Measurements from ENCODE around the gene GRXCR1. TPM values are rescaled to one million over a fixed set of nuclear protein-coding genes. Genes with fewer than 3 reads are reported as not detected.

The GRXCR1 gene
- total and polyA plus RNA-seq, 2 donors (not counting 1 experiment from before 2014, with no cell fraction given): not detected

- Mint-ChIP-seq H3K27ac (no peak overlapping the region), H3K27me3 (peaks cover 11% of the 10 kb centered on the region), H3K9me3 (ENCODE audit: insufficient read depth) (no peaks in the 10 kb centered on the region), H3K4me1 (no peaks in the 10 kb centered on the region), H3K4me3 (no peak overlapping the region)
- Histone ChIP-seq H3K79me2 (ENCODE audit: control insufficient read depth, insufficient read depth, low read length) (no peaks in the 10 kb centered on the region), H3K9ac (ENCODE audit: low read length) (no peak overlapping the region), H3K27ac (ENCODE audit: low read length in 2 of 2) (no peak overlapping the region), H3K27me3 (replicated peaks in 1 of 4; ENCODE audit: control extremely low read depth in 1 of 4, control insufficient read depth in 3 of 4, insufficient read depth in 4 of 4, low read length in 3 of 4) (no peaks in the 10 kb centered on the region), H3K9me3 (ENCODE audit: control extremely low read depth in 1 of 3, control insufficient read depth in 2 of 3, insufficient read depth in 1 of 3, low read length in 2 of 3) (no peaks in the 10 kb centered on the region), H2AFZ (ENCODE audit: insufficient read depth, low read depth, low read length, poor library complexity, severe bottlenecking) (no peak overlapping the region), H3K4me3 (ENCODE audit: control extremely low read depth in 1 of 5, extremely low read depth in 1 of 5, insufficient read depth in 1 of 5, low read depth in 2 of 5, low read length in 4 of 5) (no peak overlapping the region), H3K4me1 (ENCODE audit: control insufficient read depth in 2 of 2, insufficient read depth in 2 of 2, low read length in 2 of 2) (no peaks in the 10 kb centered on the region), H4K20me1 (ENCODE audit: control insufficient read depth, insufficient read depth, low read length, poor library complexity, severe bottlenecking) (no peaks in the 10 kb centered on the region), H3K36me3 (replicated peaks in 1 of 2; ENCODE audit: control extremely low read depth in 1 of 2, control insufficient read depth in 1 of 2, extremely low read depth in 1 of 2, insufficient read depth in 2 of 2, low read length in 1 of 2) (no peaks in the 10 kb centered on the region), H3K4me2 (replicated peaks; ENCODE audit: low read depth, low read length, poor library complexity, severe bottlenecking) (no peak overlapping the region)
- 86% methylated on average over 4 of the region's 5 CpGs for WGBS (ENCODE audit: insufficient coverage)
- DNase-seq (no peak), ATAC-seq (ENCODE audit: low read depth) (no peak)
- no peak for TF ChIP-seq EZH2 (IDR thresholded peaks at IDR 0.05; ENCODE audit: borderline replicate concordance, insufficient read depth, low read depth, low read length, poor library complexity, severe bottlenecking)
- ChIA-PET POLR2A (no interaction called here), CTCF (no interaction called here)
- intact Hi-C loops (cut with micrococcal nuclease): no loop called here
These were observed 12.5 kb downstream of the GRXCR1 start for GRCh38 chr4:42904986-42905385.

GRCh38 chr4:42905591-42905990 lies 13.1 kb downstream of the GRXCR1 start:
- Mint-ChIP-seq H3K27ac (no peak overlapping the region), H3K4me1 (no peaks in the 10 kb centered on the region), H3K27me3 (peaks cover 12% of the 10 kb centered on the region), H3K4me3 (no peak overlapping the region), H3K9me3 (ENCODE audit: insufficient read depth) (no peaks in the 10 kb centered on the region)
- no peak for TF ChIP-seq EZH2 (IDR thresholded peaks at IDR 0.05; ENCODE audit: borderline replicate concordance, insufficient read depth, low read depth, low read length, poor library complexity, severe bottlenecking)
- no peak for TF ChIP-seq CTCF (IDR thresholded peaks at IDR 0.05)
- POLR2A ChIA-PET: no interaction called here
- no peak overlapping the region for H3K9ac ChIP-seq (ENCODE audit: low read length)
- no peak overlapping the region for H3K27ac ChIP-seq (ENCODE audit: low read length in 2 of 2)
- CTCF ChIA-PET: no interaction called here
- no peaks in the 10 kb centered on the region for H3K4me1 ChIP-seq (ENCODE audit: control insufficient read depth in 2 of 2, insufficient read depth in 2 of 2, low read length in 2 of 2)
- H3K36me3 ChIP-seq (replicated peaks in 1 of 2; ENCODE audit: control extremely low read depth in 1 of 2, control insufficient read depth in 1 of 2, extremely low read depth in 1 of 2, insufficient read depth in 2 of 2, low read length in 1 of 2): no peaks in the 10 kb centered on the region
- H3K4me3 ChIP-seq (ENCODE audit: control extremely low read depth in 1 of 5, extremely low read depth in 1 of 5, insufficient read depth in 1 of 5, low read depth in 2 of 5, low read length in 4 of 5): no peak overlapping the region
- H3K4me2 ChIP-seq (replicated peaks; ENCODE audit: low read depth, low read length, poor library complexity, severe bottlenecking): no peak overlapping the region
- no peak for DNase-seq
- H4K20me1 ChIP-seq (ENCODE audit: control insufficient read depth, insufficient read depth, low read length, poor library complexity, severe bottlenecking): no peaks in the 10 kb centered on the region
- H3K9me3 ChIP-seq (ENCODE audit: control extremely low read depth in 1 of 3, control insufficient read depth in 2 of 3, insufficient read depth in 1 of 3, low read length in 2 of 3): no peaks in the 10 kb centered on the region
- intact Hi-C loops (cut with micrococcal nuclease): no loop called here
- no peaks in the 10 kb centered on the region for H3K27me3 ChIP-seq (replicated peaks in 1 of 4; ENCODE audit: control extremely low read depth in 1 of 4, control insufficient read depth in 3 of 4, insufficient read depth in 4 of 4, low read length in 3 of 4)
- H2AFZ ChIP-seq (ENCODE audit: insufficient read depth, low read depth, low read length, poor library complexity, severe bottlenecking): no peak overlapping the region
- 89% methylated on average over 3 of the region's 3 CpGs for WGBS (ENCODE audit: insufficient coverage)
- no peaks in the 10 kb centered on the region for H3K79me2 ChIP-seq (ENCODE audit: control insufficient read depth, insufficient read depth, low read length)
- ATAC-seq (ENCODE audit: low read depth): no peak

Measured in B cell (primary cell).